NCI-H187 treated with DMSO at 0.1 percent for 48 hours (cell line): ENCODE data around the gene OR52B4.
"Not testable (repeated sequence)": the region's sequence is repeated elsewhere in the genome, so short reads cannot be mapped to it uniquely, and the experiment has no call there.

Source experiments
- DNase-seq: peaks from one replicate; lab custom pipeline; 2025; lab: John Stamatoyannopoulos, UW

The OR52B4 gene

GRCh38 chr11:4368286-4368685 lies at the start of gene OR52B4:
OR52B4 (minus strand) TSS chr11:4368386; CDS start chr11:4368295, 91 bp downstream.
- no peak for DNase-seq

- DNase-seq: no peak
Measured at GRCh38 chr11:4416816-4417215, 48.6 kb upstream of the OR52B4 start.

- DNase-seq: no peak
Measured at GRCh38 chr11:4416306-4416705, 48.1 kb upstream of the OR52B4 start.

GRCh38 chr11:4406206-4406605 lies 38.0 kb upstream of the OR52B4 start:
- not testable (repeated sequence) for DNase-seq

GRCh38 chr11:4393858-4394223 lies 25.7 kb upstream of the OR52B4 start:
- DNase-seq: no peak

- DNase-seq: peak; percentile 18
Measured at GRCh38 chr11:4393209-4393857, 25.1 kb upstream of the OR52B4 start, which contains the start of gene TRIM21. TRIM21 (minus strand) TSS chr11:4393702; CDS start chr11:4390409, 3,293 bp downstream.

- no peak for DNase-seq
Measured at GRCh38 chr11:4388221-4388620, 20.0 kb upstream of the OR52B4 start.

- DNase-seq: no peak
Measured at GRCh38 chr11:4385978-4386740, 18.0 kb upstream of the OR52B4 start.

- DNase-seq: no peak
Measured at GRCh38 chr11:4381901-4382300, 13.7 kb upstream of the OR52B4 start.

- DNase-seq: no peak
Measured at GRCh38 chr11:4375431-4376140, 7.4 kb upstream of the OR52B4 start.

- no peak for DNase-seq
Measured at GRCh38 chr11:4370166-4370565, 2.0 kb upstream of the OR52B4 start.

- not testable (repeated sequence) for DNase-seq
Measured at GRCh38 chr11:4348142-4348541, 20.0 kb downstream of the OR52B4 start.

- not testable (repeated sequence) for DNase-seq
Measured at GRCh38 chr11:4345366-4345765, 22.8 kb downstream of the OR52B4 start.

- DNase-seq: not testable (repeated sequence)
Measured at GRCh38 chr11:4334356-4334755, 33.8 kb downstream of the OR52B4 start.
